NCI-H2107 treated with DMSO at 0.1 percent for 48 hours (cell line): ENCODE data around the gene PPP6R2.
"Not testable (repeated sequence)": the region's sequence is repeated elsewhere in the genome, so short reads cannot be mapped to it uniquely, and the experiment has no call there.

Source experiments
- DNase-seq: peaks from one replicate; lab custom pipeline; 2025; ENCODE audit not compliant: unreplicated experiment; lab: John Stamatoyannopoulos, UW

The PPP6R2 gene

GRCh38 chr22:50341977-50342650, 1.0 kb upstream of the PPP6R2 start:
- DNase-seq, result peak; percentile 38

GRCh38 chr22:50343541-50343935, 411 bp downstream of the PPP6R2 start:
- DNase-seq, result no peak

GRCh38 chr22:50346470-50346869, 3.3 kb downstream of the PPP6R2 start:
- no peak for DNase-seq

- DNase-seq, result no peak
Observed at GRCh38 chr22:50347157-50347556, 4.0 kb downstream of the PPP6R2 start.

GRCh38 chr22:50348058-50348457, 4.9 kb downstream of the PPP6R2 start:
- no peak for DNase-seq

- no peak for DNase-seq
Observed at GRCh38 chr22:50356186-50356585, 13.1 kb downstream of the PPP6R2 start.

GRCh38 chr22:50357222-50357621, 14.1 kb downstream of the PPP6R2 start:
- DNase-seq, result no peak

GRCh38 chr22:50357756-50358155, 14.6 kb downstream of the PPP6R2 start:
- DNase-seq, result no peak

- DNase-seq, result no peak
Observed at GRCh38 chr22:50360578-50360977, 17.5 kb downstream of the PPP6R2 start.

- no peak for DNase-seq
Observed at GRCh38 chr22:50361222-50361621, 18.1 kb downstream of the PPP6R2 start.

- no peak for DNase-seq
Observed at GRCh38 chr22:50361688-50362087, 18.6 kb downstream of the PPP6R2 start.

- DNase-seq, result no peak
Observed at GRCh38 chr22:50363166-50363802, 20.2 kb downstream of the PPP6R2 start.

GRCh38 chr22:50363803-50364194, 20.7 kb downstream of the PPP6R2 start:
- not testable (repeated sequence) for DNase-seq

GRCh38 chr22:50367778-50368500, 24.8 kb downstream of the PPP6R2 start:
- DNase-seq, result no peak

- no peak for DNase-seq
Observed at GRCh38 chr22:50371101-50371648, 28.0 kb downstream of the PPP6R2 start.

GRCh38 chr22:50376085-50376651, 33.0 kb downstream of the PPP6R2 start:
- DNase-seq, result no peak

GRCh38 chr22:50381021-50381555, 38.0 kb downstream of the PPP6R2 start:
- DNase-seq, result not testable (repeated sequence)

- no peak for DNase-seq
Observed at GRCh38 chr22:50396751-50397370, 53.7 kb downstream of the PPP6R2 start.

GRCh38 chr22:50397371-50398060, 54.4 kb downstream of the PPP6R2 start:
- not testable (repeated sequence) for DNase-seq
